ENCODE data around the gene AKIRIN2.
A peak's percentile ranks its signal among the peaks of the same experiment; 100 is the strongest.

Gene AKIRIN2

GRCh38 chr6:87653074-87653962 lies 48.7 kb downstream of the AKIRIN2 start:
- no peak for DNase-seq

DNA sequence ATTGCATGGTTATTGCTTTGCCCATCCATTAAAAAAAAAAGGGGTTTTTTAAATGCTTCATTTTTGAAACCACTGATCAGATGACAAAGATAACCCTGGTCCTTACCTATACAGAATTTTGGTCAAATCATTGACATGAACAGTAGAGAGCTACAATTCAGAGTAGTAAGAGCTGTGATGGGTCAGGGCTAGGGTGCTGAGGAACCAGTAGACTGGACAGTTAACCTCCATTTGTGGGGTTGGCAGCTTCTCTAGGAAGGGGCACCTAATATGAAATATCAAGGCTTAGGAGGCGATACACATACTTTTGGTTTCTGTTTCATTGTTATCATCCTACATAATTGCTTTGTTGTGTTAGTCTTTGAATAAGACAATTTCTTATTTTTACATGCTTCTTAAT lies 57.0 kb downstream of the AKIRIN2 start:
- DNase-seq = no peak

DNA sequence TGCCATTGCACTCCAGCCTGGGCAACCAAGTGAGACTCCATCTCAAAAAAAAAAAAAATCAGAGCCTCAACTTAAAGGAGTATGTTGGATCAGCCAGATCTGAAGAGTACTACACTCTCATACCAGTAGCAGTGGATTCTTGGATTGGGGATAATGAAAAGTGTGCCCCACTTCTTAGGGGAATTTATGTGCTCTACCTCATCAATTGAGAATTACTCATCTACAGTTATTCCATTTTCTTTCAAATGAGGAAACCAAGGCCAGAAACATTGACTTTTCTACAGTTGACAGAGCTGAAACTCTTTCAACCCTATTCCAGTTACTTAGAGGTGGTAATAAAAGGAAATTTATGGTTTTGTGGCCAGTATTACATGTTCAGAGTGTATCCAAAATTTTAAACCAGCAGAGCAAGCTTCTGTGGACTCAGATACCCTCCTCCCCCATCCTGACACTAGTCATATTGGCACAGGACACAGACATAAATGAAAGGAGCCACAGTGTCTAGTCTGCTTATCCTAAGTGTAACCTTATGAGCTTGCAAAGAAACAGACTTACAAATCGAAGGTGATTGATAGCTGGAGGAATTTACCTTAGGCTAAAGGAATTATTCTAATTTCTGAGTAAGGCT lies 60.9 kb downstream of the AKIRIN2 start:
- DNase-seq = peak; percentile 6

DNA sequence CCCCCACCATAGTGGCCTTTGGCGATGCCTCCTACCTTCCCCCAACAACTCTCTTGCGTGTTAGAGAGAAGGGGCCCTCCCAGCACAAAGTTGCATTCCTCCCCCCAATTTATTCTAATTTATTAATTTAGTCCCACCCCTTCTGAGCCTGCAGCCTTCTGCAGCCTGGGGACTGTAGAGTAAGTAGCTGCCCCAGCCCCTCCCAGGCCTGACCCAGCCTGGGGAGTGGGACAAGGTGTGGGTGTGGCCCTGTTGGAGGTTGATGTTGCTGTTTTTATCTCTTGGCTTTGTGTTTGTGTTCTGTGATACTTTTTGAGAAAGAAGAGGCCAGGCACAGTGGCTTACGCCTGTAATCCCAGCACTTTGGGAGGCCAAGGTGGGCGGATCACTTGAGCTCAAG lies 62.7 kb downstream of the AKIRIN2 start:
- DNase-seq = no peak

GRCh38 chr6:87637106-87637505 lies 64.9 kb downstream of the AKIRIN2 start:
- no peak for DNase-seq

GRCh38 chr6:87636315-87636714 lies 65.7 kb downstream of the AKIRIN2 start:
- no peak for DNase-seq

DNA sequence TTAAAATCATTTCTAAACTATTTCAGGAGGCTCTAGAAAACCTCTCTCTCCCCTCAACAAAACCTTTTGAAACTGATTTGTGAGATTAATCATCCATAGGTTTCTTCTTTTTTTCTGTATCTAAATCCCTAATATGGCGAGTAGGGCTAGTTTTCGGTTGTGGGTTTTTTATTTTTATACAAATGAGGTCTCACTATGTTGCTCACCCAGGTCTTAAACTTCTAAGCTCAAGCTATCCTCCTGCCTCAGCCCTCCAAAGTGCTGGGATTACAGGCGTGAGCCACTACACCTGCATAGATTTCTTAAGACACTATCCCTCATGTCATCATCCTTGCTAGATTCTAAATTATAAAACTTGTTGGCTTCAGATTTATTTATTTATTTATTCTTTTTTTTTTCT lies 68.2 kb downstream of the AKIRIN2 start:
- no peak for DNase-seq

DNA sequence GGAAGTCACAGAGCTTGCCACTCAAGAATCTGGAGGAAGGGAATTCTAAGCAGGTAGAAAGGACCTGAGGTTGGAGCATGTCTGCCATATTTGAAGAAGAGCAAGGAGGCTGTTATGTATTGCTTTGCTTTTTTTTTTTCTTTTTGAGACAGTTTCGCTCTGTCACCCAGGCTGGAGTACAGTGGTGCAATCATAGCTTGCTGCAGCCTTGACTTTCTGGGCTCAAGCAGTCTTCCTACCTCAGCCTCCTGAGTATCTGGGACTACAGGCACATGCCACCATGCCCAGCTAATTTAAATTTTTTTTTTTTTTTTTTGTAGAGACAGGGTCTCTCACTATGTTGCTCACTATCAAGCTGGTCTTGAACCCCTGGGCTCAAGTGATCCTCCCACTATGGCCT lies 71.3 kb downstream of the AKIRIN2 start:
- no peak for DNase-seq

GRCh38 chr6:87628881-87629280 lies 73.2 kb downstream of the AKIRIN2 start:
- DNase-seq = peak; percentile 16

- no peak for DNase-seq
These were observed 73.6 kb downstream of the AKIRIN2 start for GRCh38 chr6:87628424-87628823.

Data from fibroblast of upper back skin (primary cell).